22Rv1 (cell line): Measurements from ENCODE around the gene KIF22.
"Not testable (repeated sequence)": the region's sequence is repeated elsewhere in the genome, so short reads cannot be mapped to it uniquely, and the experiment has no call there.

ENCODE experiments used
- H3K27ac ChIP-seq: fragments of 450-650 bp; 2 replicates; pipeline ENCODE4 v1.5.1; 2017
- ZFX ChIP-seq: fragments of 450-650 bp; IDR thresholded peaks from 2 replicates; pipeline ENCODE4 v1.6.1; 2017; ENCODE audit warnings: antibody characterized with exemption, borderline replicate concordance
- TF ChIP-seq, protein P1 (sequence below): fragments of 450-650 bp; IDR thresholded peaks from 2 replicates; pipeline ENCODE4 v1.5.1; 2017; ENCODE audit warnings: mild to moderate bottlenecking

Gene KIF22

DNA sequence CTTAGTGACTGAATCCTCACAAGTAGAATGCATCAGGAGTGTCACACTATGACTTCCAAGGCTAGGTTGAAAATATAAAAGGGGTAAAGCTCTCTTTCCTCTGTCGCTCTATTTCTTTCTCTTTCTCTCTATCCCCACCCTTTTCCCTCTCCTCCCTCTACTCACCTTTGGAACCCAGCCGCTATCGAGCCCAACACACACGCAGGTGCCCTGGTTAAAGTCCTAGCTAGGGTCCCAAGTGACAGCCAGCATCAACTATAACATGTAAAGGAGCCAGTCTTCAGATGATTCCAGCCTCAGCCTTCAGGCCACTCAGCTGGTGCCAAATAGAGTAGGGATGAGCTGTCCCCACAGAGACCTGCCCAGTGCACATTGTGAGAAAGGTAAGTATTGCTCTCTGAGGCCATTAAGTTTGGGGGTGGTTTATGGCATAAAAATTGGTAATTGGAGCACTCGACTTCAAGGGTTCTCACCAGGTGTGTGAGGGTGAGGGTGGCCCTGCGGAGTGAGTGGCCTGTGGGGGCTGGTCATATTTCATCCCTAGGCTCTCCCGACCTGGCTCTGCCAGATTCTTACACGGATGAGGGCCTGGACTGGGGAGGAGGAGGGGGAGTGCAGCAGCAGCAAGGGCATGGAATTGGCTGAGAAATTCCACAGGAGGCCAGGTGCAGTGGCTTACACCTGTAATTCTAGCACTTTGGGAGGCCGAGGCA lies 29.8 kb upstream of the KIF22 start:
- no peak for TF ChIP-seq ZFX
- no peak overlapping the region for H3K27ac ChIP-seq

DNA sequence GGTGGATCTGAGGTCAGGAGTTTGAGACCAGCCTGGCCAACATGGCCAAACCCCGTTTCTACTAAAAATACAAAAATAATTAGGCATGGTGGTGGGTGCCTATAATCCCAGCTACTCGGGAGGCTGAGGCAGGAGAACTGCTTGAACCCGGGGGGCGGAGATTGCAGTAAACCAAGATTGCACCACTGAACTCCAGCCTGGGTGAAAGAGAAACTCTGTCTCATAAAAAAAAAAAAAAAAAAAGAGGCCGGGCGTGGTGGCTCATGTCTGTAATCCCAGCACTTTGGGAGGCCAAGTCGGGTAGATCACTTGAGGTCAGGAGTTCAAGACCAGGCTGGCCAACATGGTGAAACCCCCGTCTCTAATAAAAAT lies 29.3 kb upstream of the KIF22 start:
- H3K27ac ChIP-seq, result not testable (repeated sequence)

DNA sequence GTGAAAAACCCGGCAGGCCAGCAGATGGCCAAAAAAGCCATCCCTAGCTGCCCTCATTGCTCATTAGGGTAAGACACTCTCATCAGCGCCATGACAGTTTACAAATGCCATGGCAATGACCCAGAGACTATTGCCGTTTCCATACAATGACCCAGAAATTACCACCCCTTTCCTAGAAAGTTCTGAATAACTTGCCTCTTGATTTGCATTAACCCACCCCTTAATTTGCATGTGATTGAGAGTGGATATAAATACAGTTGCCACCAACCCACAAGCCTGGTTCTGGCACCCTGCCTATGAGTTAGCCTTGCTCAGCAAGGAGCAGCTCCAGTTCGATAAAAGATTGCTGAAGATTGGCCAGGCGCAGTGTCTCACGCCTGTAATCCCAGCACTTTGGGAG lies 28.7 kb upstream of the KIF22 start:
- no peak for TF ChIP-seq ZFX
- TF ChIP-seq, protein P1, sequence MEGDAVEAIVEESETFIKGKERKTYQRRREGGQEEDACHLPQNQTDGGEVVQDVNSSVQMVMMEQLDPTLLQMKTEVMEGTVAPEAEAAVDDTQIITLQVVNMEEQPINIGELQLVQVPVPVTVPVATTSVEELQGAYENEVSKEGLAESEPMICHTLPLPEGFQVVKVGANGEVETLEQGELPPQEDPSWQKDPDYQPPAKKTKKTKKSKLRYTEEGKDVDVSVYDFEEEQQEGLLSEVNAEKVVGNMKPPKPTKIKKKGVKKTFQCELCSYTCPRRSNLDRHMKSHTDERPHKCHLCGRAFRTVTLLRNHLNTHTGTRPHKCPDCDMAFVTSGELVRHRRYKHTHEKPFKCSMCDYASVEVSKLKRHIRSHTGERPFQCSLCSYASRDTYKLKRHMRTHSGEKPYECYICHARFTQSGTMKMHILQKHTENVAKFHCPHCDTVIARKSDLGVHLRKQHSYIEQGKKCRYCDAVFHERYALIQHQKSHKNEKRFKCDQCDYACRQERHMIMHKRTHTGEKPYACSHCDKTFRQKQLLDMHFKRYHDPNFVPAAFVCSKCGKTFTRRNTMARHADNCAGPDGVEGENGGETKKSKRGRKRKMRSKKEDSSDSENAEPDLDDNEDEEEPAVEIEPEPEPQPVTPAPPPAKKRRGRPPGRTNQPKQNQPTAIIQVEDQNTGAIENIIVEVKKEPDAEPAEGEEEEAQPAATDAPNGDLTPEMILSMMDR, result no peak
- H3K27ac ChIP-seq, result no peak overlapping the region

DNA sequence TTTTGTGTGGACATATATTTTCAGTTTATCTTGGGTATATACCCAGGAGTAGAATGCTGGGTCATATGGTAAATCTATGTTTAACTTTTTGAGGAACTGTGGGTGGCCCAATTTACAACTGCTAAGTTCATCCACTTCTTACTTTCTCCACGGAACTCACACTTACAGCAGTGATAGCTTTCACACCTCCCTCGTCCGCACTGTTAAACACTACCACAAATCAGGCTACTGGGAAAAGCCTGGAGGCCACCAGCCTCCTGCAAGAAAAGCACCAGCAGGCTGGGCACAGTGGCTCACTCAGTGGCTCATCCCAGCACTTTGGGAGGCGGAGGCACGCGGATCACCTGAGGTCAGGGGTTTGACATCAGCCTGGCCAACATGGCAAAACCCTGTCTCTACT lies 27.2 kb upstream of the KIF22 start:
- H3K27ac ChIP-seq, result no peak overlapping the region
- no peak for TF ChIP-seq ZFX
- TF ChIP-seq, protein P1, result no peak

DNA sequence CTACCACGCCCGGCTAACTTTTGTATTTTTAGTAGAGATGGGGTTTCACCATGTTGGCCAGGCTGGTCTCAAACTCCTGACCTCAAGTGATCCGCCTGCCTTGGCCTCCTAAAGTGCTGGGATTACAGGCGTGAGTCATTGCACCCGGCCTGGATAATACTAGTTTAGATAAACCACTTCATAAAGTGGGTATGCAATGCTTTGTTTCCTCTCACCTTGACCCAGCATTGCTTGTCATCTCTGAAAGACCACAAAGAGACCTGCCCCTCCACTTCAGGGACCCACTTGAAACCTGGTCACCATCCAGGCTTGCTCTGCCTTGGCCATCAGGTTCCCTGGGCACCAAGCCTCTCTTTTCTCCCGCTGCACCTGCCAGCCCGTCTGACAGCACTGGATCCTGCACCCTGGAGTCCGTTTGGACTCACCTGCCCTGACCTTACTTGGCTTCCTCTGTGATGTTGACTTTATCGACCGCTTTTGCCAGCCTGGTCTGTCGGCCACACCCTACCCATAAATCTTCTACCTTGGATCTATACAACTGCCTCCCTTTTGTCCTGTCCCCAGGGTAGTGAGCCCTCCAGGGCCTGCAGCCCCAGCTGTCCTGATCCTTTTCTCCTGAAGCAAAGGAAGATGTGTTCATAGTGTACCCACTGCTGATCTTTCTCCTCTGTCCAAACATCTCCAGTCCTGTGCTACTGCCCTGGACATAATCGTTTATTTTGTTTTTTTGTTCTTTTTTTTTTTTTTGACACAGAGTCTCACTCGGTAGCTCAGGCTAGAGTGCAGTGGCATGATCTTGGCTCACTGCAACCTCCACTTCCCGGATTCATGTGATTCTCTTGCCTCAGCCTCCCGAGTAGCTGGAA lies 25.2 kb upstream of the KIF22 start:
- TF ChIP-seq, protein P1, result no peak
- TF ChIP-seq ZFX, result no peak
- peak overlapping the region; percentile 64 for H3K27ac ChIP-seq

DNA sequence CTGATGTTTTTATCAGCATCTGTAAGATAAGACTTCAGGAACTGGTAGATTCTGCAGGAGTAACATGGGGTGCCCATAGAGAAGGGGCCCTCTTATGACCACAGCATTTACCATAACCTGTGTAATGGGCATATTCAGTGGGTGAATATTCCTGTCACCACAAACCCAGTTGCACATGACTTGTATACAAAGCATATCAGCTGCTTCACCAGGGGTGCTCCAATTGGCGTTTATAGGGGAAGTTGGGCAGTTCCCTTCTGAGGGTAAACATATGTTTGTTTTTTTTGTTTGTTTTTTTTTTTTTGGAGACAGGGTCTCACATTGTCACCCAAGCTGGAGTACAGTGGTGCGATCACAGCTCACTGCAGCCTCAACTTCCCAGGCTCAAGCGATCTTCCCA lies 24.0 kb upstream of the KIF22 start:
- H3K27ac ChIP-seq, result no peak overlapping the region; the same call in 1 of the 2 replicates
- TF ChIP-seq ZFX, result no peak
- TF ChIP-seq, protein P1, result no peak

DNA sequence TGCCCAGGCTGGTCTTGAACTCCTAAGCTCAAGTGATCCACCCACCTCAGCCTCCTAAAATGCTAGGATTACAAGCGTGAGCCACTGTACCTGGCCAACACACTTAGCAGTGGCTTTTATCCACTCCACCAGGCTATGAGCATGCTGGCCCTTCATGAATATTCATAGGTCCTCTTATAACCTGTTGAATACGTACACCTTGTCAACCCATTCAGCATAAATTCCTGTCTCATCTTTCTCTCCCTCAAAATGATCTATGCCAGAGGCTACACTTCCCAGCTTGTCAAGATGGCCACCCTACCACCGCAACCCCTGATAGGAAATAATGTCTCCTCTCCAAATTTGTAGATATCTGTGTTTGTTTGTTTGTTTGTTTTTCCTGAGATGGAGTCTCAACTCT lies 23.5 kb upstream of the KIF22 start:
- 0 out of 2 replicates have a peak overlapping the region, but pooled peaks have one; percentile 12 for H3K27ac ChIP-seq
- TF ChIP-seq, protein P1, result no peak
- no peak for TF ChIP-seq ZFX

DNA sequence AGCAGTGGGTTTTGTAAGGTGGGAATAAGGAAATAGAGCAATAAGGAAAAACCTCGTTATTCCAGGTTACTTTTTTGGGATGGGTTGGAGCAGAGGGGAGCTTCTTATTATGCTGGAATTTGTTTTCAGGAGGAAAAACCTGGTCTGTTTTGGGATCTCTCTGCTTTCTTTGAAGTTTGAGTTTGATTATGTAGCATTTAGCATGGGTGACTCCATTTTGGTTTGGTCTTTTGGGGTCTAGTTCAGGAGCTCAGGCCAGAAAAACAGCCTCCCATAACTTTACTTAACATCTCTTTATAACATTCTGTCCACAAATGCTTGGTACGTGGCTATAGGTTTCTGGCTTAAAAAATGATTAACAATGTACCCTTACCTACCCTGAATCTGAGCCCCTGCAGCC lies 21.0 kb upstream of the KIF22 start:
- H3K27ac ChIP-seq, result no peak overlapping the region
- TF ChIP-seq, protein P1, result no peak
- TF ChIP-seq ZFX, result no peak
